A549 treated with GW870086 at 1 μM for 4 hours (cell line): ENCODE results near the gene ATOH1. TPM values are rescaled to one million over a fixed set of nuclear protein-coding genes. Genes with fewer than 3 reads are reported as not detected.

ENCODE experiments used
- total RNA-seq: library from RNA; stranded (reverse); fragments of 200-300 nt; extraction: Qiagen RNA extraction; gene quantifications from 5 replicates; pipeline ENCODE4 v1.2.3, GENCODE V29; 2022; ENCODE audit warnings: low read depth

The ATOH1 gene
- not detected in 5 replicates for total RNA-seq

GRCh38 chr4:93828332-93828994 lies at the start of gene ATOH1:
ATOH1 (plus strand) TSS chr4:93828753; CDS start chr4:93828927, 174 bp downstream.

